PFSK-1 (cell line): ENCODE data around the gene DLX1.

ENCODE experiments used
- FOXP2 ChIP-seq: optimal IDR thresholded peaks from 2 replicates; pipeline ENCODE3; 2011; ENCODE audit warnings: borderline replicate concordance, control low read depth, inconsistent platforms; ENCODE audit not compliant: insufficient read depth; ENCODE audit errors: extremely low read length, extremely low read depth
- POLR2AphosphoS5 ChIP-seq: IDR thresholded peaks from 2 replicates; pipeline ENCODE4 v1.6.1; 2012; ENCODE audit warnings: low read depth, mild to moderate bottlenecking, control low read depth, low read length, moderate library complexity
- SIN3A ChIP-seq: IDR thresholded peaks from 2 replicates; pipeline ENCODE4 v1.6.1; 2012; ENCODE audit warnings: mild to moderate bottlenecking, low read length, moderate library complexity, borderline replicate concordance; ENCODE audit not compliant: insufficient read depth
- TAF1 ChIP-seq: IDR thresholded peaks from 2 replicates; pipeline ENCODE4 v1.6.1; 2012; ENCODE audit warnings: low read length, control low read depth, borderline replicate concordance; ENCODE audit not compliant: insufficient read depth
- TF ChIP-seq, protein P1 (sequence below), 2 experiments: IDR thresholded peaks; 2 replicates each; pipeline versions ENCODE4 v1.6.1 to v1.8.0; 2011 to 2012; ENCODE audit warnings: low read depth in 2 of 2, low read length in 2 of 2, control low read depth in 1 of 2, inconsistent platforms in 1 of 2, mild to moderate bottlenecking in 1 of 2, moderate library complexity in 1 of 2; ENCODE audit not compliant: insufficient read depth in 1 of 2

DNA sequence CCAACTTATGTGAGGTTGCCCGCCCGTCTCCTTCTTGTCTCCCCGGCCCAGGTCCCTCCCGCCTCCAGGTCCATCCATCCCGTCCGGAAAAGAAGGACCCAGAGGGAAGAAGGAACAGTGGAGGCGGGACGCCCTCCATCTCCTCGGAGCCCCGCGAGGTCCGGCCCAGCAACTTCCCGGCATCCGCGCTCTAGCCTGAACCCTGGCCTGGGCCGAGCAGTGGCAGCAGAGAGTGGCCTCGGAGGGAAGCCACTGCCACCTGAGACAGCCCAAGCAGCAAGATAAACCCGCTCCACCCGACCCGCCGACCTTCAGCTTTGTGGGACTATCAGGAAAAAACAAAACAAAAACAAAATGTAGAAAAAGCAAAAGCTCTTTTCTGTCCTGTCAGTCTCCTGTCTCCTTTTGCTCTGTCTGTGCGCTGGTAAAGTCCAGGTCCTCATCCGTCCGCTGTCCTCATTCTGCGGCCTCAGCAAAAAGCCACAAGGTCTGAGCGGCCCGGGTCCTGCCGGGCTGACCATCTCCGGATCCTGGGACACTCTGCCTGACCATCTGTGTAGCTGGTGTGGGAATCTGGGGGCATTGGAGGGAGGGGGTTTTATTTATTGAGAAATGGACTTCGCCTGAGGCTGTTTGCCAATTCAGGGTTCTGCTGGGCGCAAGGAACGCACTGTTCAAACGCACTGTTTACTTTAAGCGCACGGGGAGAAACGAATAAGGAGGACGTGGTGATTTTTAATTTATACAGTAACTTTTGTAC is 3.1 kb downstream of the DLX1 start:
- TF ChIP-seq POLR2AphosphoS5 (no peak), TAF1 (no peak), SIN3A (no peak), FOXP2 (no peak)
- TF ChIP-seq, protein P1, sequence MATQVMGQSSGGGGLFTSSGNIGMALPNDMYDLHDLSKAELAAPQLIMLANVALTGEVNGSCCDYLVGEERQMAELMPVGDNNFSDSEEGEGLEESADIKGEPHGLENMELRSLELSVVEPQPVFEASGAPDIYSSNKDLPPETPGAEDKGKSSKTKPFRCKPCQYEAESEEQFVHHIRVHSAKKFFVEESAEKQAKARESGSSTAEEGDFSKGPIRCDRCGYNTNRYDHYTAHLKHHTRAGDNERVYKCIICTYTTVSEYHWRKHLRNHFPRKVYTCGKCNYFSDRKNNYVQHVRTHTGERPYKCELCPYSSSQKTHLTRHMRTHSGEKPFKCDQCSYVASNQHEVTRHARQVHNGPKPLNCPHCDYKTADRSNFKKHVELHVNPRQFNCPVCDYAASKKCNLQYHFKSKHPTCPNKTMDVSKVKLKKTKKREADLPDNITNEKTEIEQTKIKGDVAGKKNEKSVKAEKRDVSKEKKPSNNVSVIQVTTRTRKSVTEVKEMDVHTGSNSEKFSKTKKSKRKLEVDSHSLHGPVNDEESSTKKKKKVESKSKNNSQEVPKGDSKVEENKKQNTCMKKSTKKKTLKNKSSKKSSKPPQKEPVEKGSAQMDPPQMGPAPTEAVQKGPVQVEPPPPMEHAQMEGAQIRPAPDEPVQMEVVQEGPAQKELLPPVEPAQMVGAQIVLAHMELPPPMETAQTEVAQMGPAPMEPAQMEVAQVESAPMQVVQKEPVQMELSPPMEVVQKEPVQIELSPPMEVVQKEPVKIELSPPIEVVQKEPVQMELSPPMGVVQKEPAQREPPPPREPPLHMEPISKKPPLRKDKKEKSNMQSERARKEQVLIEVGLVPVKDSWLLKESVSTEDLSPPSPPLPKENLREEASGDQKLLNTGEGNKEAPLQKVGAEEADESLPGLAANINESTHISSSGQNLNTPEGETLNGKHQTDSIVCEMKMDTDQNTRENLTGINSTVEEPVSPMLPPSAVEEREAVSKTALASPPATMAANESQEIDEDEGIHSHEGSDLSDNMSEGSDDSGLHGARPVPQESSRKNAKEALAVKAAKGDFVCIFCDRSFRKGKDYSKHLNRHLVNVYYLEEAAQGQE (IDR thresholded peaks at IDR 0.05; ENCODE audit: insufficient read depth in 1 of 2, low read depth in 2 of 2, low read length in 2 of 2): no peak
